ENCODE results near the gene PRKCH. TPM values are rescaled to one million over a fixed set of nuclear protein-coding genes. Genes with fewer than 3 reads are reported as not detected.

PRKCH gene
- total and polyA plus RNA-seq, 4 donors, result 1.8 to 77.2 (median 33.6) TPM

- Histone ChIP-seq H3K27me3 (ENCODE audit: control insufficient read depth in 1 of 2, insufficient read depth in 2 of 2, low read length in 1 of 2) (no peaks in the 10 kb centered on the region), H3K4me3 (ENCODE audit: low read length in 2 of 2) (no peak overlapping the region), H3K27ac (ENCODE audit: low read depth in 1 of 2, low read length in 2 of 2) (no peak overlapping the region), H3K36me3 (ENCODE audit: control insufficient read depth in 1 of 2, insufficient read depth in 2 of 2, low read length in 1 of 2) (no peaks in the 10 kb centered on the region), H3K4me1 (ENCODE audit: control insufficient read depth in 1 of 2, insufficient read depth in 2 of 2, low read length in 2 of 2) (peaks cover 0 to 2% of the 10 kb centered on the region in 2 donors), H3K9me3 (ENCODE audit: control insufficient read depth, low read length) (no peaks in the 10 kb centered on the region)
- DNase-seq (peak in 1 of 2 donors; percentile 52), ATAC-seq (ENCODE audit: low FRiP score) (peak; percentile 41)
- intact Hi-C loops (cut with DNase I), result no loop called here
- WGBS, 2 donors, result 67 to 76% methylated on average over 6 of the region's 6 CpGs
Measured at GRCh38 chr14:61517911-61518384, 196.6 kb downstream of the PRKCH start.

GRCh38 chr14:61518403-61518802, 197.0 kb downstream of the PRKCH start:
- Histone ChIP-seq H3K27ac (ENCODE audit: low read depth in 1 of 2, low read length in 2 of 2) (no peak overlapping the region), H3K36me3 (ENCODE audit: control insufficient read depth in 1 of 2, insufficient read depth in 2 of 2, low read length in 1 of 2) (no peaks in the 10 kb centered on the region), H3K27me3 (ENCODE audit: control insufficient read depth in 1 of 2, insufficient read depth in 2 of 2, low read length in 1 of 2) (no peaks in the 10 kb centered on the region), H3K4me3 (ENCODE audit: low read length in 2 of 2) (no peak overlapping the region), H3K4me1 (ENCODE audit: control insufficient read depth in 1 of 2, insufficient read depth in 2 of 2, low read length in 2 of 2) (peaks cover 0 to 2% of the 10 kb centered on the region in 2 donors), H3K9me3 (ENCODE audit: control insufficient read depth, low read length) (no peaks in the 10 kb centered on the region)
- DNase-seq (no peak), ATAC-seq (ENCODE audit: low FRiP score) (no peak)
- intact Hi-C loops (cut with DNase I), result no loop called here
- WGBS, 2 donors, result 93 to 97% methylated on average over 2 of the region's 2 CpGs

GRCh38 chr14:61519106-61519505, 197.7 kb downstream of the PRKCH start:
- H3K4me3 ChIP-seq (ENCODE audit: low read length in 2 of 2), result no peak overlapping the region
- H3K27me3 ChIP-seq (ENCODE audit: control insufficient read depth in 1 of 2, insufficient read depth in 2 of 2, low read length in 1 of 2), result no peaks in the 10 kb centered on the region
- no peaks in the 10 kb centered on the region for H3K36me3 ChIP-seq (ENCODE audit: control insufficient read depth in 1 of 2, insufficient read depth in 2 of 2, low read length in 1 of 2)
- peaks cover 0 to 2% of the 10 kb centered on the region in 2 donors for H3K4me1 ChIP-seq (ENCODE audit: control insufficient read depth in 1 of 2, insufficient read depth in 2 of 2, low read length in 2 of 2)
- H3K9me3 ChIP-seq (ENCODE audit: control insufficient read depth, low read length), result no peaks in the 10 kb centered on the region
- H3K27ac ChIP-seq (ENCODE audit: low read depth in 1 of 2, low read length in 2 of 2), result no peak overlapping the region
- DNase-seq (no peak), ATAC-seq (ENCODE audit: low FRiP score) (no peak)
- intact Hi-C loops (cut with DNase I), result no loop called here
- WGBS, 2 donors, result 98% methylated on average over 6 of the region's 6 CpGs

- Histone ChIP-seq H3K27me3 (ENCODE audit: control insufficient read depth in 1 of 2, insufficient read depth in 2 of 2, low read length in 1 of 2) (no peaks in the 10 kb centered on the region), H3K4me1 (ENCODE audit: control insufficient read depth in 1 of 2, insufficient read depth in 2 of 2, low read length in 2 of 2) (peaks cover under 1 to 2% of the 10 kb centered on the region in 2 donors), H3K4me3 (ENCODE audit: low read length in 2 of 2) (no peak overlapping the region), H3K9me3 (ENCODE audit: control insufficient read depth, low read length) (no peaks in the 10 kb centered on the region), H3K36me3 (ENCODE audit: control insufficient read depth in 1 of 2, insufficient read depth in 2 of 2, low read length in 1 of 2) (no peaks in the 10 kb centered on the region), H3K27ac (ENCODE audit: low read depth in 1 of 2, low read length in 2 of 2) (no peak overlapping the region)
- 97 to 98% methylated on average over 1 of the region's 1 CpG for WGBS, 2 donors
- no peak for DNase-seq
- intact Hi-C loops (cut with DNase I), result no loop called here
- ATAC-seq (ENCODE audit: low FRiP score), result no peak
Measured at GRCh38 chr14:61519735-61520134, 198.4 kb downstream of the PRKCH start.

GRCh38 chr14:61520576-61520975, 199.2 kb downstream of the PRKCH start:
- WGBS, 2 donors, result 97 to 100% methylated on average over 1 of the region's 1 CpG
- H3K4me1 ChIP-seq (ENCODE audit: control insufficient read depth in 1 of 2, insufficient read depth in 2 of 2, low read length in 2 of 2), result peaks cover 2 to 5% of the 10 kb centered on the region in 2 donors
- ATAC-seq (ENCODE audit: low FRiP score), result no peak

GRCh38 chr14:61521773-61522172, 200.4 kb downstream of the PRKCH start:
- H3K4me1 ChIP-seq (ENCODE audit: control insufficient read depth in 1 of 2, insufficient read depth in 2 of 2, low read length in 2 of 2), result peaks cover 0 to 5% of the 10 kb centered on the region in 2 donors
- H3K9me3 ChIP-seq (ENCODE audit: control insufficient read depth, low read length), result no peaks in the 10 kb centered on the region
- no peak overlapping the region for H3K4me3 ChIP-seq (ENCODE audit: low read length in 2 of 2)
- intact Hi-C loops (cut with DNase I), result loop anchor here in 1 of 2 donors (2.0 kb wide), 1 partner anchor 15 kb away; no protein-coding TSS in a partner anchor
- no peak for DNase-seq
- ATAC-seq (ENCODE audit: low FRiP score), result no peak
- H3K27me3 ChIP-seq (ENCODE audit: control insufficient read depth in 1 of 2, insufficient read depth in 2 of 2, low read length in 1 of 2), result no peaks in the 10 kb centered on the region
- no peaks in the 10 kb centered on the region for H3K36me3 ChIP-seq (ENCODE audit: control insufficient read depth in 1 of 2, insufficient read depth in 2 of 2, low read length in 1 of 2)
- WGBS, 2 donors, result 89 to 91% methylated on average over 1 of the region's 1 CpG
- no peak overlapping the region for H3K27ac ChIP-seq (ENCODE audit: low read depth in 1 of 2, low read length in 2 of 2)

More at GRCh38 chr14:61520576-61520975, 199.2 kb downstream of the PRKCH start:
- Histone ChIP-seq H3K9me3 (ENCODE audit: control insufficient read depth, low read length) (no peaks in the 10 kb centered on the region), H3K4me3 (ENCODE audit: low read length in 2 of 2) (no peak overlapping the region), H3K36me3 (ENCODE audit: control insufficient read depth in 1 of 2, insufficient read depth in 2 of 2, low read length in 1 of 2) (no peaks in the 10 kb centered on the region), H3K27me3 (ENCODE audit: control insufficient read depth in 1 of 2, insufficient read depth in 2 of 2, low read length in 1 of 2) (no peaks in the 10 kb centered on the region), H3K27ac (ENCODE audit: low read depth in 1 of 2, low read length in 2 of 2) (no peak overlapping the region)
- DNase-seq, result no peak
- intact Hi-C loops (cut with DNase I), result no loop called here

GRCh38 chr14:61523751-61524150, 202.4 kb downstream of the PRKCH start:
- Histone ChIP-seq H3K4me1 (ENCODE audit: control insufficient read depth in 1 of 2, insufficient read depth in 2 of 2, low read length in 2 of 2) (peaks cover 0 to 5% of the 10 kb centered on the region in 2 donors), H3K27me3 (ENCODE audit: control insufficient read depth in 1 of 2, insufficient read depth in 2 of 2, low read length in 1 of 2) (no peaks in the 10 kb centered on the region), H3K9me3 (ENCODE audit: control insufficient read depth, low read length) (no peaks in the 10 kb centered on the region), H3K4me3 (ENCODE audit: low read length in 2 of 2) (no peak overlapping the region), H3K27ac (ENCODE audit: low read depth in 1 of 2, low read length in 2 of 2) (no peak overlapping the region), H3K36me3 (ENCODE audit: control insufficient read depth in 1 of 2, insufficient read depth in 2 of 2, low read length in 1 of 2) (no peaks in the 10 kb centered on the region)
- DNase-seq (no peak), ATAC-seq (ENCODE audit: low FRiP score) (no peak)
- intact Hi-C loops (cut with DNase I), result loop anchor here (2.0 kb wide), 2 partner anchors 17 to 19 kb away; no protein-coding TSS in a partner anchor
- WGBS, 2 donors, result 2 to 12% methylated on average over 5 of the region's 5 CpGs

GRCh38 chr14:61524211-61524806, 202.9 kb downstream of the PRKCH start:
- ATAC-seq (ENCODE audit: low FRiP score) (peak; percentile 3), DNase-seq (no peak)
- Histone ChIP-seq H3K9me3 (ENCODE audit: control insufficient read depth, low read length) (no peaks in the 10 kb centered on the region), H3K4me1 (ENCODE audit: control insufficient read depth in 1 of 2, insufficient read depth in 2 of 2, low read length in 2 of 2) (peaks cover 0 to 5% of the 10 kb centered on the region in 2 donors), H3K27me3 (ENCODE audit: control insufficient read depth in 1 of 2, insufficient read depth in 2 of 2, low read length in 1 of 2) (no peaks in the 10 kb centered on the region), H3K36me3 (ENCODE audit: control insufficient read depth in 1 of 2, insufficient read depth in 2 of 2, low read length in 1 of 2) (no peaks in the 10 kb centered on the region), H3K4me3 (ENCODE audit: low read length in 2 of 2) (no peak overlapping the region), H3K27ac (ENCODE audit: low read depth in 1 of 2, low read length in 2 of 2) (peak overlapping the region in 1 of 2 donors; percentile 48)
- intact Hi-C loops (cut with DNase I), result loop anchor here in 1 of 2 donors (2.0 kb wide), 1 partner anchor 18 kb away; no protein-coding TSS in a partner anchor
- WGBS, 2 donors, result 3 to 4% methylated on average over 4 of the region's 4 CpGs

- Histone ChIP-seq H3K27me3 (ENCODE audit: control insufficient read depth in 1 of 2, insufficient read depth in 2 of 2, low read length in 1 of 2) (no peaks in the 10 kb centered on the region), H3K27ac (ENCODE audit: low read depth in 1 of 2, low read length in 2 of 2) (peak overlapping the region; percentile 38 to 62), H3K4me3 (ENCODE audit: low read length in 2 of 2) (no peak overlapping the region), H3K36me3 (ENCODE audit: control insufficient read depth in 1 of 2, insufficient read depth in 2 of 2, low read length in 1 of 2) (no peaks in the 10 kb centered on the region), H3K4me1 (ENCODE audit: control insufficient read depth in 1 of 2, insufficient read depth in 2 of 2, low read length in 2 of 2) (peaks cover 0 to 5% of the 10 kb centered on the region in 2 donors), H3K9me3 (ENCODE audit: control insufficient read depth, low read length) (no peaks in the 10 kb centered on the region)
- DNase-seq (no peak), ATAC-seq (ENCODE audit: low FRiP score) (no peak)
- intact Hi-C loops (cut with DNase I), result loop anchor here in 1 of 2 donors (2.0 to 5.0 kb wide), 2 partner anchors 18 to 48 kb away; no protein-coding TSS in a partner anchor
- WGBS, 2 donors, result 92 to 98% methylated on average over 1 of the region's 1 CpG
Measured at GRCh38 chr14:61524936-61525292, 203.5 kb downstream of the PRKCH start.
